GM18511 (cell line): ENCODE measurements around the gene METRNL.

Experiments
- ATAC-seq: cut with Tn5 transposase; IDR thresholded peaks from one replicate; pipeline ENCODE4 v1.9.1; 2021; ENCODE audit warnings: mild to moderate bottlenecking, moderate library complexity; ENCODE audit not compliant: unreplicated experiment

The METRNL gene

DNA sequence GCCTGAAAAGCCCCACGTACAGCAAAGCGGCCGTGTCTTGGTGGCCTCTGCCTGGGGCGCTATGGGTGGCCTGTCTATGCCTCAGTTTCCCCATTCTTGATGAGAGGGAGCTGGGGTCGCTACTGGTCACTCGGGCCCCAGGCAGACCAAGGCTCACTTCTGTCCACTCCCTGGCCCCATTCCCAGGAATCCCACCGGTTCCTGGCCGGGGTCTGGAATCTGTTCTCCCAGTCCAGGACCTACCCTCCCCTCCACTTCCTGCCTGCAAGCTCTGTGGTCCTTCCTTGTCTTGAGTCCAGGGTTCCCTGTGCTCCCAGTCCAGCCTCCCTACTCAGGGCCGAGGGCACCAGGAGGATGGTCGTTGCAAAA is 24.5 kb downstream of the METRNL start:
- no peak for ATAC-seq

DNA sequence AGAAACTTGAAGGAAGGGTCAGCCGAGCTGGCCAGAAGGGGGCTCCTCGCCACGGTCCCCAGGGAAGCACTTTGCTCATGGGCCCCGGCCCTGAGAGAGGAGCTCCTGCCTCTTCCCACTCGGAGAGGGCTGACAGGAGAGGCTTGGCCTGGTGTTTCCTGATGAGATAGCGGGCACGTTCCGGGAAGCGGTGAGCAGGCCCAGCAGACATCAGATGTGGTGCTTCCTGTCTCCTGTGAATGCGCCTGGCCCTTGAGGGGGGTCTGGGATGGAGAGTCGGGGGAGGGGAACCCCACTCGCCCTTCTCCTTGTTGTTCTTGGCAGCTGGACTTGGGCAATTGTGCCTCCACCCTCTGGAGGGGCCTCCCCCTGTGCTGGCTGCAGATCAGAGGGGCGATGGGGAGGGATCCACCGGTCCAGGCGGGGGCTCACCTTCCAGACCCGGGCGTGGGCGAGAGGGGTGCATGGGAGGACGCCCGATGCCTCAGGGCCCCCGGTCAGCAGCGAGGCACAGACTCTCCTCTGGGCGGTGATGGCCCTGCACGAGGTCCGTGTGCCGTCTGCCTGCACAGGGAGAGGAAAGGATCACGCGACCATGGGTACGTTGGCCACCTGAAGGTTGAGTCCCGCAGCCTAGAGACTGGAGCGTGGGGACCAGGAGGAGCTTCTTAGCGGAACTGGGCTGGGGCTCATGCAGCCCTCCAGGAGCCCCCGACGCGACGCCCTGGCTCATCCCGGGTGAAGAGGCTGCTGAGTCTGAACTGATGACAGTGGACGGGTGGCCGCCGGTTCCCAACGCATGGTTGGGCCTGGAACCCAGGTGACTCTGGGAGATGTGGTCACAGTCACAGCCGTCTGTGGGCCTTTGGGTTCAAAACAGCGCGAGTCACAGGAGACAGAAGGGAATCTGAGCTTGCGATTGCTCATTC is 25.4 kb downstream of the METRNL start:
- no peak for ATAC-seq

DNA sequence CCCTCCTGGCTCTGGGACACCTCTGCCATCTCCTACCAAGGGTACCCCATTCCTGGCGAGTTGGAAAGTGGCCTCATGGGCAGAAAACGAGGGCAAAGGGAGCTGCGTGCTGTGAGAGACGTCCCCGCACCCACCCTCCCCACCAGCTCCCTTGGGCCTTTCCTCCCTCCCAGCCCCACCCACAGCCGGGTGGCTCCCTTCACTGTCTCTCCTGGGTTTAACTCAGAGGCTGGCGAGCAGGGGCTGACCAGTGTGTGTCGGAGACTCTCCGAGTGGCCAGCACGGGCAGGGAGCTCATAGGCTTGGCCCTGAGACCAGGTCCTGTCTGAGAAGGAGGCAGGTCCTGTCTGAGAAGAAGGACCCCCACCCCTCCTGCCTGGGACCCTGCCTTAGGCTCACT is 26.1 kb downstream of the METRNL start:
- ATAC-seq, result no peak

DNA sequence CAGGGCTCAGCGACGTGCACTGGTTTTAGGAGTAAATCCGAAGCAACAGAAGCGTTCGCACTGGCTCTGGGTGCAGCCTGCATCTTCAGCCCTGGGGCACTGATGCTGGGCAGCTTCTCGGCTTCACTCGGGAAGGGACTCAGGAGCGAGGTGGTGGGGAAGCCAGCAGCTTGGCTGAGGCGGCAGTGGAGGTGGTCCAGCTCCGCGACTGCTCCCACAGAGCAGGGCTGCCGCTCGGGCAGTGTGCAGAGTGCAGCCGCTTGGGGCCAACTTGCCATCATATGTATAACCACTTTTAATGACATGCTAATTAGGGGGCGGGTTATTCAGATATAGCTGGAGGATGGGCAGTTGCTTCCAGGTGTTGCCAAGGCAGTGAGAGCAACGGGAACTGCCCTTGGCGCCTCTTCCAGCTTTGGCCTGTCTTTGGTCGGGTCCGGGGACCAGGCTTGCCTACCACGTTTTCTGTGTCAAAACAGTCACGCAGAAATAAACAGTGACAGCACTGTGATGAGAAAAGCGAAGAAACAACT is 26.7 kb downstream of the METRNL start:
- no peak for ATAC-seq

DNA sequence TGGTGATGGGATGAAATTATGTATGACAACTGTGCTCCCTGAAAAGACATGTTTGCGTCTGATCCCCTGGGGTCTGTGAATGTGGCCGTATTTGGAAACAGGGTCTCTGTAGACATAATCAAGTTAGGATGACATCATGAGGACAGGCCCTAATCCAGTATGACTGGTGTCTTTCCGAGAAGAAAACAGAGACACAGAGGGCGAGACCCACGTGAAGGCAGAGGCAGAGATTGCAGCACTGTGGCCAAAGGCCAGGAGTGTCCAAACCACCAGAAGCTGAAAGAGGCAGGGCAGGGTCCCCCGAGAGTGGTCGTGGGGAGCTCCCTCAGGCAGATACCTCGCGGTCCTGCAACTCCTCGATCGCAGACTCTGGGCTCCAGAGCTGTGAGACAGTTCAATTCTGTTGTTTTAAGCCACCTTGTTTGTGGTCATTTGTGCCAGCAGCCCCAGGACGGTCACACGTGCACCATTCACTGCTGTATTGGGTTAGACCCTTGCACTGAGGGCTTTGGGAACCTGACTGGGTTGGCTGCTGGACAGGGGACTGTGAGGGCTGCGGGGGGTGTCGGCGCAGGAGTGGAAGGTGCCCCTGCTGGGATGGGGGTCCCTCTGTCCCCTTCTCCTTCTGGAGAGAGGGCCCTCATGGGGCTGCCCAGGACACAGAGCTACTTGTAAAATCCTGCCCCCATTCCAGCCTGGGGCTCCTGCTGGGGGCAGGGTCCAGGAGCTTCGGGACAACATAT is 27.7 kb downstream of the METRNL start:
- ATAC-seq, result no peak

DNA sequence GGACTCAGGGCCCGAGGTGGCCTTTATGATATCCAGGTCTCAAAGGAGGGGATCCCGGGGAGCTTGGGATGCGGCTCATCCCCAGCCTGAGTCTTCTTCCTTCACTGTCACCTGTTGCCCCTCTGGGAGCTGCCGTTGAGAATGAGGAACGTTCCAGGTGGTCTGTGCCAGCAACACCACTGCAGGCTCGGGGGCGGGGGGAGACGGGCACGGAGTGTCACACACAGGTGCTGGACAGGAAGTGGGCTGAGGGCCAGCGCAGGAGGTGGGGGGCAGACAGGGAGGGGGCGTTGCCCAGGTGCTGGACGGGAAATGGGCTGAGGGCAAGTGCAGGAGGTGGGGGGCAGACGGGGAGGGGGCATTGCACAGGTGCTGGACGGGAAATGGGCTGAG is 28.2 kb downstream of the METRNL start:
- ATAC-seq, result no peak

DNA sequence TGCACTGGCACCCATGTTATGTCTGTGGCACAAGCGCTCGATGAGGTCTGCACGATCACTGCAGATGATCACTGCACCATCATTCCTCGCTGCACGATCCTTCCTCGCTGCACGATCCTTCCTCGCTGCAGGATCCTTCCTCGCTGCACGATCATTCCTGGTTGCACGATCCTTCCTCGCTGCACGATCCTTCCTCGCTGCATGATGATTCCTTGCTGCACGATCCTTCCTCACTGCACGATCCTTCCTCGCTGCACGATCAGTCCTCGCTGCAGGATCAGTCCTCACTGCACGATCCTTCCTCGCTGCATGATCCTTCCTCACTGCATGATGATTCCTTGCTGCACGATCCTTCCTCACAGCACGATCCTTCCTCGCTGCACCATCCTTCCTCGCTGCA is 29.3 kb downstream of the METRNL start:
- ATAC-seq, result no peak

DNA sequence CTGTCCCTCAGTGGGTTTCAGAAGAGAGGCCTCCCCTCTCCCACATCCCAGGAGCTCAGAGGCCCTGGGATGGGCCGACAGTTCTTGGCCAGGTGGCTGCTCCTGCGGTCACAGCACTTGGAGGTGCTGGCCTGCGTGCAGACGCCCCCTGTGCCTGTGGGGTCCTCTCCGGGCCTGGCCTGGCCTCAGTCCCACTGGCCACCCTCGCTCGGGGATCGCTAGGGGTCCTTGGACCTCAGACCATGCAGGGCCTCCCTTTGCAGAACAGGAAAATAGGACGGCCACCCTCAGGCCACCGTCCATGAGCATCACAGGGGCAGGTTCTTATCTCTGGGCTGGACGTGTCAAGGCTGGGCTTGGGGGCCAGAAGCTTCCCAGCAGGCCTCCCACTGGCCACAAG is 30.0 kb downstream of the METRNL start:
- no peak for ATAC-seq

DNA sequence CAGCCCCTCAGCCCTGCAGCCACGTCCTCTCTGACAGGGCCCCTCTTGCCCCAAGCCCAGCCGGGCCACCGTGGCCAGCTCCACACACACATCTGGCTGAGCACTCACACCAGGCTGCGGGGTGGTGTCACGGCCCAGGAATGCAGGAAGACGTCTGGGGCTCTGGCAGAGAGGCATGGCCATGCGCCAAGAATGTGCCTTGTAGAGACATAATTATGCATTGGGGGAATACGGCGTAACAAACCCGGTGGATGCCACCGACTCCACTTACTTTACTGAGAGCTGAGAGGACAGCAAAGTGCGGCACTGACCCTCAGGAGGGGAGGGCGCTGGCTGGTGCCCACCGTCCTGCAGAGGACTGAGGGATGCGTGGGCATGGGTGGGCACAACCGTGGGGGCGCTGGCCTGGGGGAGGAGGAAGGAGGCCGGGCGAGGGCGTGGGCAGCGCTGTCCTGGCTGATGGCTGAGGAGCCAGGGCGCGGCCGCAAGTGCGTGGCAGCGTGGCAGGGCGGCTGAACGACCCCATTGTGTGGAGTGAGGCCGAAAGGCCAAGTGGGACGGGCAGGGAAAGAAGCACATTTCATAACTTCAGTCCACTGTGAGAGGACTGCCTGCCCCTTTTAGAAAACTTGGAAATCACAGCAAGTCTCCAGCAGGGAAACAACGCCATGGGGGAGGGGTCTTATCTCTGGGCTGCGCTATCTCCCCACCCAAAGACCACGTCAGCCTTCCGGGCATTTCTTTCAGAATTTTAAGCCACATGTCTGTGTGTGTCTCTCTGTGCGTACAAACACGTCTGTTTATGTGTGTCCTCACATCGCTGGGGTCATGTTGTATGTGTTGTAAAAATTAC is 30.6 kb downstream of the METRNL start:
- no peak for ATAC-seq

DNA sequence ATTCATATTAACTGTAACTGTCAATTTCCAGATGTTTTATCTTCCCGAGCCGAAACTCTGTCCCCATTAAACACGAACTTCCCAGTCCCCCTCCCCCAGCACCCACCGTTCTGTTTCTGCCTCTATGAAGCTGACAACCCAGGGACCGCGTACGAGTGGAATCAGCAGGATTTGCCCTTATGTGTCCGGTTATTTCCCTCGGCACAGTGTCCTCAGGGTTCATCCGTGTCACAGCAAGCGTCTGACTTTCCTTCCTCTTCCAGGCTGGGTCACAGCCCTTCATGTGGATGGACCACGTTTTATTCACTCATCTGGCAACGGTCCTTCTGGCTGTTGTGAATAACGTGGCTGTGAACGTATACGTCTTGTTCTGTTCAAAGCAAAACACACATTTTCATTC is 31.3 kb downstream of the METRNL start:
- ATAC-seq, result no peak

DNA sequence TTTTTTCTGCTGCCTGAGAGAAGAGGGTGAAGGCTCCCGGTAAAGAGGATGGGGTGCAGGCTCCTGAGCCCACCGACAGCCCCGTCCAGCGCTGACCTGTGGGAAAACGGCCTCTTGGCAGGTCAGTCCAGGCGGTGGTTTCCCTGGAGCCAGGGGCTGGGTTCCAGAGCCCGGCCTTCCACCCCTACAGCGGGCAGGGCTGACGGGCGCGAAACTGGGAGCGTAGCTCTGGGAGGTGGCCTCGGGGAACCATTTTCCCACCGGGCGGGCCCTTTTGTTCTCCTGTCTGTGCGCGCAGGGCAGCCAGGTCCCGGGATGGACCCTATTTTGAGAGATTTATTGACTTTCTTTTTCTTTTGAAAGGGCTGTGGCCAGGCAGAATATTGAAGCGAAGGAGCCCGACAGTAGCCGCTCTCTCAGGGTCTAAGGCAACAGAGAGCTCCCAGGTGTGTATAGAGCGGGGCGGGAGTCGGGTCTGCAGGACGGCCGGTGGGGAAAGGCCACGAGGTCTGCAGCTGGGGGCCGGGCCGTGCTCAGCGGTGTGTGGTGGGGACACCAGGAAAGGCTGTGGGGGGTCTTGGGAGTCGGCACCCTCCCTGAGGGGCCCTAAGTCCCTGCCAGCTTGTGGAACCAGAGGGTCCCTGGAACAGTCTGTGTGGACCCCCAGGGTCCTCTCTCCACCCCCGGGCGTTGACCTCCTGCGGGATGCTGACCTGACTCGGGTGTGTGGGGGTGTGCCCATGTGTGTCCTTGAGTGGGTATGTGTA is 32.3 kb downstream of the METRNL start:
- ATAC-seq, result no peak

DNA sequence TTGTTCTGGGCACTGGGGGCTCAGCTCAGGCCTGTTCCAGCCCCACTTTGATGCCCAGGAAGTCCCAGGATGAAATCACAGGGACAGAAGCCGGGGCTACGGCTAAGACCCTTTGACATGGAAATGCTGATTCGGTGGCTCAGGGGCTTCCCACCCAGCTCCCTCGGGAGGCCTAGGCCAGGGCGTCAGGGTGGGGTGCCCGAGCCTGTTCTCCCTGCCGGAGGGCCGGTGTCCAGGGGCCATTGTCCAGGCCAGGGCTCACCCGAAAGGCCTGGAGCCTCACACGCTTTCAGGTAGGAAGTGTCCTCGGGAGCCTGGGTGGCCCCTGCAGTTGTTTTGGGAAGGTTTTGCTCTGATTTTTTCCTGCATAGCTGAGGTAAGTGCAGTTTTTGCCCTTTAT is 34.0 kb downstream of the METRNL start:
- ATAC-seq, result no peak

DNA sequence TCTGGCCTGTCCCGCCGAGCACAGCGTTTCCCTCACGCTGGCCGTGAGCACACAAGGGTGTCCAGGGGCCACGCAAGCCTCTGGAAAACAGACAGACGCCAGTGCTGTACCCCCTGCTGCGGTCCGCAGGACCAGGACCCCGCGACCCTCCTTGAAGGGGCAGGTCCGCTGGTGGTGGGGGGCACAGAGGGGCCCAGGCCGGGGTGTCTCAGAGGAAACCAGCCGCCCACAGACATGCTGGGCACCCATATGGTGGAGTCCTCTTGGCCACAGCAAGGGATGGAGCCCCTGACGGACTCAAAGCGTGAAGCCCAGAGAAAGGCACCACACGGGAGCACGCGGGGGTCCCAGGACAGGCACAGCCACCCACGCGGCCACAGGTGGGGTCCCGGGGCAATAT is 34.4 kb downstream of the METRNL start:
- no peak for ATAC-seq

DNA sequence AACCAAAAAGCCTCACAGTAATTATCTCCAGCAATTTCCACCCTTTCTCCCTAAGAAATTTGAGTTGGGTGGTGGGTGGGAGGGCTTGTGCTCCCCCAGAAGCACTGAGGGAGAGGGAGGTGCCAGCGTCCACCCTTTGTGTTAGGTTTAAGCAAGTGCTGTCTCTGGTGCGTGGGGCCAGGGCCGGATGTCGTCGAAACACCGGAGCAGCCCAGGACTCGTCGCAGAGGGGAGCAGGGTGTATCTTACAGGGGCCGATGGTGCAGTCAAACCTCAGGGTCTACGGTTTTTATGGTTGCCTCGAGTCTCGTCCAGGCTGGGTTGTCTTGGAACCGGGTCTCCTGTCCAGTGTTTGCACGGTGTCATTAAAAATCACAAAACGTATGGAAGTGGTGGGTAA is 35.3 kb downstream of the METRNL start:
- no peak for ATAC-seq

DNA sequence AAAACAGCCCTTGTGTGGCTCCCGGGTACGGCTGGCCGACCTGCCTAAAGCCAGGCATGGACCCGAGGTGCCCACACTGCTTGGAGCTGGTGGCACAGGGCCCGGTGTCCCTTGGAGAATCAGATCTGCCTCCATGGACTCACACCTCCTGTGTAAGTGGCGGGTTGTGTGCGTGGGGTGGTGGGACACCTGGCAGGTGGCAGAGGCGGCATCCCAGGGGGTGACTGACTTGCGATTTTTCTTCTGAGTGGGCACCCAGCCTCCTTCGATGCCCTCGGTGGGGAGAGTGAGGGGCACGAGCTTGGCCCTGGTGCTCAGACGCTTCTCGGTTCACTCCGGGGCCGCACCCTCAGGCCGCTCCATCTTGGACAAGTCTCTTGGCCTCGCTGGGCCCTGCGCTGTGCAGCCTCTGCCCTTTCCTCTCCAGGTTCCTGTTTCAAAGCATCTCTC is 35.8 kb downstream of the METRNL start:
- no peak for ATAC-seq

DNA sequence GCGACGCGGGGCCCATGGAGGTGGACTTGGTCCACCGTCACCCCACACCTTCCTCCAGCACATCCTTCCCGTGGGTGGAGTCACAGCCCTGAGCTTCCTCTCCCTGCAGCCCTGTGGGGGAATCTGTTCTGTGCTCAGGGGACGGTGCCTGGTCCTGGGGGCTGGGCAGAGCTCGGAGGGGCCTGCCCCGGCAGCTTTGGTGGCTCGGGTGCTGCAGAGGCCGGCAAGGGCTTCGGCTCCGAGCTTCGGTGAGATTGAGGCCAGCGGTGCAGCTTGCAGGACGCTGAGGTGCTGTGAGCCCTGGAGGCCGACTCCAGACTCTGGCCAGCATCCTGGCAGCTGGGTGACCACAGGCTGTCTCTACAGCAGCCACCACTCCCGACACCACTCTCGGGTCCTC is 36.4 kb downstream of the METRNL start:
- no peak for ATAC-seq

DNA sequence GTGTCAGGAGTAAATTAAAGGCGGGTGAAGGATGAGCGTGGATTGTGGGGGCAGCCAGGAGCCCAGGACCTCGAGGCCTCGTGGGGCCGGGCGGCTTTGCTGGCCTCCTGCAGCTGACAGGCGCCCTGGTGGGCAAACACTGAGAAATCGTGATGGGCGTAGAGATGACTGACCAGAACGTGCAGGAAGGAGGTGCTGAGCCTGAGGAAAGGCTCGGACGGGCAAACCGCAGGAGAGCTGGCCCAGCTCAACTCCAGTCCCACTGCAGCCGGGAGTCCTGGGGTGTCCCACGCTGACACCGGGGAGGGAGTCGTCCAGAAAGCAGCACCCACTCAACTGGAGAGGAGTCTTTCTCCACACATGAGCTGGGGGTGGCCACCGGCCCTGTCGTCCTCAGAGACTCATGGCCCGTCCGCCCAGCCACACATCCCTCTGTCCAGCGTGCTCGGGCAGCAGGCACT is 36.9 kb downstream of the METRNL start:
- no peak for ATAC-seq

DNA sequence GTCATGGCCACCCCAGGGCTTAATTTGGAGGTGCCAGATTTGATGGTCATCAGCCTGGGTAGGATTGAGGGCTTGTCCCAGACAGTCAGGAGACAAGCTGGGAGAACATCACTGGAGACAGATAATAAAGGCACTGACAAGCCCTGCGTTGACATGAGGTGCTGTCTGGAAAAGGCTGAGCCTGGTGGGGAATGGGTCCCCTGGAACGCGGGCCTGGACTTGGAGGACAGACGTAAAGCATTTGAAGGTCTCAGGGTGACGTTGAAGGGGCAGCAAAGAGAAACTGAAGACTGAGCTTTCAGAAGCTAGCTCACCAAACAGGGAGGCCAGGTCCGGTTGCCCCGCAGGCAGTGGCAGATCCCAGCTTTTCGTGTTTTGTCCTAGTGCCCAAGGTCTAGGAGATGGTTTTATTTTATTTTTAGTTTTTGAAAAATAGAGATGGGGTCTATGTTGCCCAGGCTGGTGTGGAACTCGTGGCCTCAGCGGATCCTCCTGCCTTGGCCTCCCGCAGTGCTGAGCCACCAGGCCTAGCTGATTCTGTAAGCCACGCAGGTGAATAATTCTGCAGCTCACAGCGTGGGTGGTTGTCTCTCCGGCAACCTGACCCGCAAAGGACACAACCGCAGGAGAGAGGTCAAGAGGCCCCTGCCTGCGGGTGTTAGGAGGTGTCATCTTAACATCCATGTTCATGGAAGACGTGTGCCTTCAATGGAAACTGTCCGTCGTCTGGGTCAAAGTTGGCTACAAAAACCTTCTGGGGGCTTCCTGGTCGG is 37.6 kb downstream of the METRNL start:
- no peak for ATAC-seq

DNA sequence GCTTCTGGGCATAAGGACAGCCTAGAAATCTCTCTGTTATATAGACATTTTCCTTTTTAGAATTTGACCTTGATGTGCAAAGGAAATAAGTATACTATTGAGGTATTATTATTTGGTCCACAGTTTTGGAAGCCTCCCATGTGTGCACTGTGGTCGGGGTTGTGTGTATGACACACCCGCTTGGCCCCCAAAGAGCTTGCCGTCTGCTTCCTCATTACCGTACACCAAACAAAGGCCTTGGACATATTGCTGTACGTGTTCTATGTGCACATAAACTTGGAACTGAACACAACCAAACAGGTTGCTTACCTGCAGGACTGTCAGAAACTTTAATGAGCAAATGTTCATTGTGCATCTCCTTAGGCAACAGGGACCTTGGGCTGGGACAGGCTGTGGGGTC is 38.2 kb downstream of the METRNL start:
- ATAC-seq, result no peak
